Erythroblast (primary cell): ENCODE measurements around the gene CDC14B.

Experiments used
- GATA1 ChIP-seq: IDR thresholded peaks from 2 replicates; pipeline ENCODE4 v1.6.1; 2011; ENCODE audit warnings: low read depth, mild to moderate bottlenecking, control low read depth, low read length, moderate library complexity
- POLR2A ChIP-seq: IDR thresholded peaks from 2 replicates; pipeline ENCODE4 v1.6.1; 2011; ENCODE audit warnings: mild to moderate bottlenecking, low read length

DNA sequence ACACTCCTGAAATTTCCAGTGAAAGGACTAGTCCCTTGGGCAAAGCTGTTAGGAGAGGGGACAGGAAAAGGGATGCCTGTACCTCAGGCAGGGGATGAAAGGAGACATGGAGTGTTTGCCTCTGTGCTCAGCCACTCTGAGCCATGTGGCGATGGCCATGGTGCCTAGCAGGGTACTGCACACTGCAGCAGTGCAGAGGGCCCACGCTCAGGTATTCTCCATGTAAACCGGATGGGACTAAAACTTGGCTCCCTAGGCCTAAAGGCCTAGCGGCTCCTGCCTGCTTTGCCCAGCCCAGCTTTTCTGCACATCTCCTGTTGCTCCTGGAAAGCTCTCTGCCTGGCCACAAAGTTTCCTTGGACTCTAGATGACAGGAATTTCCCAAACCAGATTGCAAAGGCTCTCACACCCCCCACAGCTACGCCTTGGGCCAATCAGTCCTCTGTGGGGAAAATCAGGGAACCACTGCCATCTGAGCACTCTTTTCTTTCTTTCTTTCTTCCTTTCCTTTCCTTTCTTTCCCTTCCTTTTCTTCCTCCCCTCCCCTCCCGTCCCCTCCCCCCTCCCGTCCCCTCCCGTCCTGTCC lies 125.3 kb downstream of the CDC14B start:
- TF ChIP-seq POLR2A: no peak
- no peak for TF ChIP-seq GATA1
